ENCODE results near the gene INF2.

The INF2 gene

GRCh38 chr14:104677512-104678332, 11.7 kb upstream of the INF2 start:
- peak; percentile 76 for DNase-seq

DNA sequence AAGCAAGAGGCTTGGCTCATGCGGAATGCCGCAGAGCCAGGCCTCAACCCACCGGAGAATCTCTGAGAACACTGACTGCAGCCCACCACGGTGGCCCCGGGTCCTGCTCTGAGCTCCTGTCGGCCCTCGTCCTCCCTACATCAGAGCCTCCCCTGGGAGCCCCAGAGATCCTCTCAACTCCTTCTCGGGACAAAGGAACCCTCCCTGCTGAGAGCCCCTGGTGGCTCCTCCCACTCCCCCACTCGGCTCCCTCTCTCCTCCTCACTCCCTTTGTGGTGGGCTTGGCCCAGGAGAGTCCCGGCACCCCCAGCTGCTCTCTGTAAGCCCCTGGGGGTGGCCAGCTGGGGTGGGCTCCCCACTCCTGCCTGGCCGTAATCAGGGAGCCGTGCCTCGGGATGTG, 11.1 kb upstream of the INF2 start:
- no peak for DNase-seq

- no peak for DNase-seq
Measured at GRCh38 chr14:104678901-104679705, 10.3 kb upstream of the INF2 start.

DNA sequence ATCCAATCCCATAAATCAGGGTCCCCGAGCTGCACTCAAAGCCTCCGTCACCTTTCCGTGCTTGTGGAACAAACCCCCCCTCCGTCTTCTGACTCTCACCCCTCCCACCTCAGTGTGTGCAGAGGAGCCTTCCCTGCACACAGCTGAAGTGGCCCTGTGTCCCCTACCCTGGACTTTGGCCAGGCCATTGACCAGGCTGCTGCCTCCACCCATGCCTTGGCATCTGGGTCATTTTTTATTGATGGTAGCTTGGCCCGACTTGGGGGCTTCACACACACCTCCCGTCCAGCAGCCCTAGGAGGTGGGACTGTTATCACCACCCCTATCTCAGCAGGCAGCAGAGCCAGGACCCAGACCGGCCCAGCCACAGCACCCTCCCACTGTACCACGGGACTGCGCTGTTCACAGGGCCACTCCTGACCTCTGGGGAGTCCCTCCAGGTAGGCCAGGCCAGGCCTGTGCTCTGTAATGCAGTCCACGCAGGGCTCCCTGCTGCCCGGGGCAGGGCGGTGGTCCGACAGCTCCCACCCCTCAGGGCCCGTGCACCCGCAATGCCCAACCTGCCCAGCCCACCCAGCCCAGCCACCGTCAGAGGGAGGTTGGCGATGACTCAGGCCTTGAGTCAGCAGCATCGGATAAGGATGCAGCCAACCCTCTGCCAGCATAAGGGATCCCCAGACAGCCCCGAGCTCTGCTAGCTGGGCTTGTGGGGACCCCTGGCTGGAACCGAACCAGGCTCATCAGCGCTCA, 9.2 kb upstream of the INF2 start:
- DNase-seq: no peak

DNA sequence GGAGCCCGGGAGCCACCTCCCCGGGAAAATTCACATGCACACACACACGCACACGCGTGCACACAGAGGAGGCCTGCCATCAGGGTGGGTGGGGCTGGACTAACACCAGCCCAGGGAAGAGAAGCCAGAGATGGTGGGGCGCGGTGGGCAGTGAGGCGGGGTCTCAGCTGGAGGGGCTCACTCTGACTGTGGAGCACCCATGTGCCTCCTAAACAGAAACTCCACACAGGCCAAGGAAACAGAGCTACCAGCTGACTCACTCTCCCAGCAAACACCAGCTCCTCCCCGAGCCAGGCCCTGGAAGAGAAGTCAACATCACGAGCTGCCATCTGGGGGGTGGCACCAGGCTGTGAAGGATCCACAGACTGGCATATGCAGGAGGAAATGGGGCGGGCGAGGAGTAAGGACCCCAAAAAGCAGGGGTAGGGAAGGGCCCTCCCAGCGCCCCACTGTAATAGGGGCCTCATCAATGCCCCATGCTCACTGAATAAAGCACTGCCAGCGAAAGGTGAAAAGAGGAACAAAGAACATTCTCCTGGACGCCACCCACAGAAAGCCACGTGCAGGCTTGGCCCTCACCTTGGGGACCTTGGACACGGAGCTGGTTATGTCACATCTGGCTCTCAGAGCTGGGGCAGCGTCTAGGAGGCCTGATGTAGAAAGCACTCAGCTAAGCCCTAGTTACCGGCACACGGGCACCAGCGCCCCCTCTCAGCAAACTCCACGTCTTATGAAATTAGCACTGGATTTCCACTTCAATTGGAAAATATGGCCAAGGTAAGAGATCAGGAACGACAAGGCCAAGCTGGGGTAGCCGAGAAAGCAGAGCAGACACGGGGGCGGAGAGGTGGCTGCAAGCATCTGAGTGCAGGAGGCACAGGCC, 8.4 kb upstream of the INF2 start:
- DNase-seq: no peak

DNA sequence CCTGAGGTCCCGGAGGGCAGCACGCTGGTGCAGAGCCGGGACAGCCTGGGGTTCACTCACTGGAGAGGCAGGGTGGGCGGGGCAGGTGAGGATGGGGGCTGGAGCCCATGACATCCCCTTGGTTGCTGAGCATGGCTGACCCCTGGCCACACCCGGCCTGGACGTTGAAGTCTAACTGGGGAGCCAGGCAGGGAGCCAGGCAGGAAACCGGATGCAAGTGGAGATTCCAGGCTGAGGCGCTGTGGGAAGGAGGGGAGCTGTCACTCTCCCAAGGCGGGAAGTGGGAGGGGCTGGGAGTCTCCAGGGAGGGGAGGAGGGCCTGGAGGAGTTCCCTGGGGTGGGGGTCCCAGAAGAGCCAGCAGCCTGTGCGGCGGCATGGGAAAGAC, 7.7 kb upstream of the INF2 start:
- no peak for DNase-seq

DNA sequence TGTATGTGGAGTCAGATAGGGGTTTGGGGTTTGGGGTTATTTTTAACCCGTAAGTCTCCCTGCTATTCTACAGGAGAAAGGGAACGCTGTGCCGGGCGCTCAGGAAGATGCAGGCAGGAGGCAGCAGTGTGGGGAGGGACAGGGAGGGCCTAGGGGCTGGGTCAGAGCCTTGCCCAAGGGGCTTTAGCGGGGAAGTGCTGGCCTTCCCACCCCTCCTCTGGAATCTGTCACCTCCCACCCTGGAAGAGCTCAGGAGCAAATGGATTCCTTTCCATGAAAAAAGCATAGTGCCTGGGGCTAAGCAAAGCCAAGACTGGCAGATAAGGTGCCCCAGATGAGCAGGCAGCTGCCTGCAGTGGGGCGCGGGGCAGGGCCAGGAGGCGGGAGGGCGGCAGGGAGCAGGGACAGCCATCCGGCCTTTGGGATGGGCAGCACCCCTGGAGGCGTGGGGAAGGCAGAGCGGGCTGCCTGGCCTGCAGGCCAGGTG, 7.3 kb upstream of the INF2 start:
- DNase-seq: no peak

GRCh38 chr14:104683653-104684448, 5.6 kb upstream of the INF2 start:
- no peak for DNase-seq

DNA sequence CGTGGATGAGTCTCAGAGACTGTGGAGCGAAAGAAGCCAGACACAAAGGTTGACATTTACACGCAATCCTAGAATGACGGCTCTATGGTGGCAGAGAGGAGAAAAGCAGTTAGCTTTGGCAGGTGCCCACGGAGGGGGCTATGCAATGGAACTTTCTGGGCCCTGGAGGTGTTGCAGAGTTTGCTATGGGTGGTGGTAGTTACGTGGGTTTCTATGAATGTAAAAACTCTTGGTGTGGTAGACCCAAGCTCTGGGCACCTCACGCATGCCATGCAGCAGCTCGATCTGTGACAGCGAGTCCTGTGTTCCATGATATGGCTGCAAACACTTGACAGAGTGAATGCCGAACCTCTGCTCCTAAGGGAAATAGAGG, 5.0 kb upstream of the INF2 start:
- no peak for DNase-seq

DNA sequence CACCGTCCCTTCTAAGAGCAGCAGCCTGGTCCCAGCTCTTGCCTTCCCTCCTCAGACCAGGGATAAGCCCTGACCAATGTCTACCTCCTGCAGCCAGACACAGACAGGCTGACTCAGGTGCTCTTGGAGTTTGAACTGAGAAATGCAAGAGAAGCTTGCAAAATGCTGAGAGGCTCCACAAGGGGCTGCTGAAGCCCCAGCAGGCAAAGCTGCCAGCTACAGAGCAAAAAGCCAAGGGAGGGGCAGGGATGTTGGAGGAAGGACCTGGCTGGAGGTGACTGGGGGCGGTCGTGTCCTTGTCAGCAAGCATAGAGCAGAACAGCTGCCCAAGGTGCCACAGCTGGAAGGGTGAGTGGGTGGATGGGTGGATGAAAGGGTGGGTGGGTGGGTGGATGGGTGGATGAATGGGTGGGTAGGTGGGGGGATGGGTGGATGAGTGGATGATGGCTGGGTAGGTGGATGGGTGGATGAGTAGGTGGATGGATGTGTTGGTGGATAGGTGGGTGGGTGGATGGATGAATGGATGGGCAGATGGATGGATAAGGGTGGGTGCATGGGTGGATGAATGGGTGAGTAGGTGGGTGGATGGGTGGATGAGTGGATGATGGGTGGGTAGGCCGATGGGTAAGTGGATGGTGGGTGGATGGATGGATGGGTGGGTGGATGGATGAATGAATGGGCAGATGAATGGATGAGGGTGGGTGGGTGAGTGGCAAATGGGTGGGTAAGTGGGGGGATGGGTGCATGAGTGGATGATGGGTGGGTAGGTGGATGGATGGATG, 4.0 kb upstream of the INF2 start:
- no peak for DNase-seq

GRCh38 chr14:104685998-104686610, 3.3 kb upstream of the INF2 start:
- no peak for DNase-seq

DNA sequence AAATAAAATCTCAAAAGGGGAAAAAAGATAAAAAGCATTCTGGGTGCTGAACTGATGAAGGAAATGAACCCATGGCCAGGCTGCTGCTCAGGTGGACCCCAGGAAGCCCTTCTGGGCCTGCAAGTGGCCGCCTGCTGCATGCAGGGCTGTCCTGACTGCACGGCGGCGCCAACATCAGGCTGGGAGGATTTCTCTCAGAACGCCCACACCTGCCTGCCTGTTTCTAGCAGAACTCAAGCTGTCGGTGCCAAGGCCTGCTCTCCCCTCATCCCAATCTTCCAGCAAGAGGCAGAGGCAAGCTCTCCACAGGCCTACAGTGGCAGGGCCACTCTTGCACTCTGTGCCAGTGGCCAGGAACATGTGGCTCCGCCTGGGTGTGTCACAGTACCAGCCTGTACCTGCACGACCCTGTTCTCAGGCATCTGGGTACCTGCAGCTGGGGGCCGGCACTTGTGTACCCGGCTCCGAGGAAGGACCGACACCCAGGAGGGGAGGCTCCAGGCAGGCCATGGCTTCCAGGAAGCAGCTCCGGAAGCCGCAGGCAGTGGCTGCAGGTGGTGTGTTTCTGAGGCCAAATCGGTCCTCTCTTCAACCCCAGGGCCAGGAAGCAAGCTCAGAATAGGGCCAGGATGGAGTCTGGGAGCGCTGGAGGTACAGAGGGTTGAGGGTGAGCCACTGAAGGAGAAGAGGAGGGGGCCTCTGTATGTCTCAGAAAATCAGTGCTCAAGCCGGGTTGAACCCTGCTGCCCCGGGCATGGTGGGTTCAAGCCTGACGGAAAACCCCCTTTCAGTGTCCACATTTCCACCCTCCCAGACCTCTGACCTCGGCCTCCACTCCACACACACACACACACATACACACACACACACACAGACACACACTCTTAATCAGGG, 2.5 kb upstream of the INF2 start:
- DNase-seq: no peak

GRCh38 chr14:104687601-104688504, 1.6 kb upstream of the INF2 start:
- DNase-seq: no peak

GRCh38 chr14:104688505-104689108, 811 bp upstream of the INF2 start:
- no peak for DNase-seq

DNA sequence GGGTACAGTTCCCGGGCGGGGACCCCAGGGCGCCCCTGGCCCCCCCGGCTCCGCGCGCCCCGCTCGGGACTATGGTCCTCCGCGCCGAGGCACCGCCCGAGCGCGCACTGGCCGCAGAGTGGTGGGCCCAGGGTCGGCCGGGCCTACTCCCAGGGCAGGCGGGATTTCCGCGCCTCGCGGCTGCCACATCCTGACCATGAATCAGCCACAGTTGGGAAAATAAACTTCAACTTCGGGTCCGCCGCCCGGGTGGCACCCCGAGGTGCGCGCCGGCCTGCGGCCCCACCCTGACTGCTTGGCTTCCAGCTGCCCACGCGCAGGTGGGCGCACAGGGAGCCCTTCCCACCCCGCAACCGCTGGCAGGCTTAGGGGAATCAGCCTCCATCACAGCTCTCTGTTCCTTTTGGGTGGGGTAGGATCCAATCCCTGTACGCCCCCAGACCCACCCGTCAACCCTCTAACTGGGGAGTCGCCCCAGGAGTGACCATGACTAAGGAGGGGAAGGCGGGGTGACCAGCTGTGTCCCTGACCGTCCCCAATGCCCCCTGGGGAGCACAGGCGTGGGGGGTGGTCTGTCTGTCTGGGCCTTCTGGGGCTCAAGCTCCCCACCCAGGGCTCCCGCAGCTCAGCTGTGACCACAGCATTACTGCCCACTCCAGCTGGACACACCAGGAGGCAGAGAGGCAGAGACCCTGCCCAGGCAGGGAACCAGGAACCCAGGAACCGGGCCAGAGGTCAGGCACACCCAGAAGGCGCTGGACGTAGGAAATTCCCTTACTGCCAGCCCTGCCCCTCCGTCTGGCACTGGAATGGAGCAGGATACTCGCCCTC, 678 bp downstream of the INF2 start:
- DNase-seq: peak; percentile 41

GRCh38 chr14:104690861-104691455, 1.5 kb downstream of the INF2 start:
- no peak for DNase-seq
